ENCODE results near the gene CPNE6.

DNA sequence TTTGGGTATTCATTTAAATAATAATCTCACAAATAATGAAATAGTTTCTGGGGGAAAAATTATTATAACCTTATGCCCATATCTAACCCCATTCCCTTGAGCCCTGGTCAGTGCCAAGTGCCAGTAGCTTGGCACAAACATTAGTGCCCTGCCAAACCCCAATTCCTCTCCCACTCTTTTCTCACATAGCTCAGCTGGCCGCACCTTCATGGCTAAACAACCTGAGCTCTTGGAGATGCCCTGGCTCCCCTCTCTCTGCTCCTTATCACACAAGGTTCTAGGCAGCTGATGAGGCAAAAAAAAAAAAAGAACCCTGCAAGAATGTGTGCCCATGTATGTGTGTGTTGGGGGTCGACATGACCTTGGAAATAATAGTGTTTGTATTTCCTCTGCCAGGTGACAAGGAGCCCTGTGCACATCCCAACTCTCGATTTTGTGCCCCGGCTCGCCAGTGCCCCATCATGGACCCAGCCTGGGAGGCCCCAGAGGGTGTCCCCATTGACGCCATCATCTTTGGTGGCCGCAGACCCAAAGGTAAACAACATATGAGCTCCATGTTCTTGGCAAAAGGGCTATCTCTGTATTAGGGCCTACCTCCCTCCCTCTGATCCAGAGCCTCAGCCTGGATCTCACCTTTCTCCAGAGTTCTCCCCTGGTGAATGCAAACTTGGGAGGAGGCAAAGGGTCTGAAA is 31.1 kb downstream of the CPNE6 start:
- TF ChIP-seq SP1 (IDR thresholded peaks at IDR 0.05), result no peak
- TF ChIP-seq, protein P1, sequence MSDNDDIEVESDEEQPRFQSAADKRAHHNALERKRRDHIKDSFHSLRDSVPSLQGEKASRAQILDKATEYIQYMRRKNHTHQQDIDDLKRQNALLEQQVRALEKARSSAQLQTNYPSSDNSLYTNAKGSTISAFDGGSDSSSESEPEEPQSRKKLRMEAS (IDR thresholded peaks at IDR 0.05), result no peak
- no peak for TF ChIP-seq REST (IDR thresholded peaks at IDR 0.05)
- TF ChIP-seq, protein P2, sequence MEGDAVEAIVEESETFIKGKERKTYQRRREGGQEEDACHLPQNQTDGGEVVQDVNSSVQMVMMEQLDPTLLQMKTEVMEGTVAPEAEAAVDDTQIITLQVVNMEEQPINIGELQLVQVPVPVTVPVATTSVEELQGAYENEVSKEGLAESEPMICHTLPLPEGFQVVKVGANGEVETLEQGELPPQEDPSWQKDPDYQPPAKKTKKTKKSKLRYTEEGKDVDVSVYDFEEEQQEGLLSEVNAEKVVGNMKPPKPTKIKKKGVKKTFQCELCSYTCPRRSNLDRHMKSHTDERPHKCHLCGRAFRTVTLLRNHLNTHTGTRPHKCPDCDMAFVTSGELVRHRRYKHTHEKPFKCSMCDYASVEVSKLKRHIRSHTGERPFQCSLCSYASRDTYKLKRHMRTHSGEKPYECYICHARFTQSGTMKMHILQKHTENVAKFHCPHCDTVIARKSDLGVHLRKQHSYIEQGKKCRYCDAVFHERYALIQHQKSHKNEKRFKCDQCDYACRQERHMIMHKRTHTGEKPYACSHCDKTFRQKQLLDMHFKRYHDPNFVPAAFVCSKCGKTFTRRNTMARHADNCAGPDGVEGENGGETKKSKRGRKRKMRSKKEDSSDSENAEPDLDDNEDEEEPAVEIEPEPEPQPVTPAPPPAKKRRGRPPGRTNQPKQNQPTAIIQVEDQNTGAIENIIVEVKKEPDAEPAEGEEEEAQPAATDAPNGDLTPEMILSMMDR (IDR thresholded peaks at IDR 0.05; ENCODE audit: low read depth, low read length, missing input control), result no peak
- no peak for TF ChIP-seq EGR1 (IDR thresholded peaks at IDR 0.05; ENCODE audit: low read depth in 2 of 2)
- no peak for TF ChIP-seq TAF1 (conservative IDR thresholded peaks at IDR 0.05)
- no peak for TF ChIP-seq ATF3 (IDR thresholded peaks at IDR 0.05)
- TF ChIP-seq YY1 (IDR thresholded peaks at IDR 0.05), result no peak
